Measurements from ENCODE around the gene NUDT7. TPM values are rescaled to one million over a fixed set of nuclear protein-coding genes. Genes with fewer than 3 reads are reported as not detected.
A peak's percentile ranks its signal among the peaks of the same experiment; 100 is the strongest.

The NUDT7 gene
- total RNA-seq, 1 experiment from 2014 or later: 7.5 TPM

DNA sequence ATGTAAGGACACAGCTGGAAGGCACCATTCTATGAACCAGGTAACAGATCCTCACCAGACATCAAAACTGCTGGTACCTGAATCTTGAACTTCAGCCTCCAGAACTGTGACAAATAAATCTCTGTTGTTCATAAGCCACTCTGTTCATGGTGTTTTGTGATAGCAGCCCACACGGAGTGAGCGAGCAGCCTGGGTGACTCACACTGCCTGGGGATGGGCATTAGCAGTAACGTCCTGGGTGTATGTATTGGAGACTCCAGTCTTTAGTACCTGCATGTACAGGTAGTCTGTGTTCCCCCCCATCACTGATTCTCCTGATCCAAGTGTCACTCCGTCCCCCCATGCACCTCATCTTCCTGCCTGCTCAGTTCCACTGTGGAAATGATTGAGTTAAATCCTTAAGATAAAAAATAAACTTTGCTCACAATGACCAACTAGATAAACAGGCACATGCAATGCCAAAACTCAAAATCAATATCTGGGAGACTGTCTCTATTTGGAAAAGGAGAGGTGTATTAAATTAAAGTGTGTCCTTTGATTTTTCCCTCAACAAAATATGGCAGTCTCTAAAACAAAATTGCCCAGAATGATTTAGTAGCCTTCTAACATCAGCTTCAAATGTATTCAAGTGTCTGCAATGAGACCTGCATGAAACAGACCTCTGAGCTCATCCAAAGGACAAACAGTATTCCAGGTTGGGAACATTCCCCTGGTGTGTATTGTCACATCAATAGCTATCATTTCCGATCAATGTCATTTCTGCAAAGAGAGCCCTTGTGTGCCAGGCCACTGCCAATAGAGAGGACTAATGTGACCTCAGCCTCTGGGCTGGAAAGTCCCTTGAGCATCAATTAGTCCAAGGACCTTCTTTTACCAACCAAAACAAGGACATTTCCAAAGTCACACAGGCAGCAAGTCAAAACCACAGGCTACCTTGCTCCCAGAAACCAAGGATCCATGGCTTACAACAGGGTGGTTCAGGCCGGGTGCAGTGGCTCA, 53.9 kb downstream of the NUDT7 start:
- Mint-ChIP-seq H3K4me1 (no peaks in the 10 kb centered on the region), H3K4me3 (no peak overlapping the region), H3K27me3 (ENCODE audit: low read depth) (no peaks in the 10 kb centered on the region; the same call in 1 of the 2 replicates), H3K27ac (no peak overlapping the region), H3K36me3 (no peaks in the 10 kb centered on the region), H3K9me3 (no peaks in the 10 kb centered on the region)
- no peak for TF ChIP-seq GRHL2 (CRISPR knock-in tag; IDR thresholded peaks at IDR 0.05; ENCODE audit: insufficient replicate concordance, severe bottlenecking)
- no peak for TF ChIP-seq ZNF317 (CRISPR knock-in tag; IDR thresholded peaks at IDR 0.05; ENCODE audit: borderline replicate concordance, low read depth)
- TF ChIP-seq MYBL2 (CRISPR knock-in tag; IDR thresholded peaks at IDR 0.05): no peak
- no peak for TF ChIP-seq ZNF671 (CRISPR knock-in tag; IDR thresholded peaks at IDR 0.05)
- TF ChIP-seq, protein P1, sequence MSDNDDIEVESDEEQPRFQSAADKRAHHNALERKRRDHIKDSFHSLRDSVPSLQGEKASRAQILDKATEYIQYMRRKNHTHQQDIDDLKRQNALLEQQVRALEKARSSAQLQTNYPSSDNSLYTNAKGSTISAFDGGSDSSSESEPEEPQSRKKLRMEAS (CRISPR knock-in tag; IDR thresholded peaks at IDR 0.05): no peak
- TF ChIP-seq TEAD1 (CRISPR knock-in tag; IDR thresholded peaks at IDR 0.05): no peak
- no peak for TF ChIP-seq OVOL2 (CRISPR knock-in tag; IDR thresholded peaks at IDR 0.05; ENCODE audit: borderline replicate concordance)
- TF ChIP-seq JUN (CRISPR knock-in tag; IDR thresholded peaks at IDR 0.05): no peak
- TF ChIP-seq ZBTB21 (CRISPR knock-in tag; IDR thresholded peaks at IDR 0.05; ENCODE audit: borderline replicate concordance): no peak
- TF ChIP-seq, protein P2, sequence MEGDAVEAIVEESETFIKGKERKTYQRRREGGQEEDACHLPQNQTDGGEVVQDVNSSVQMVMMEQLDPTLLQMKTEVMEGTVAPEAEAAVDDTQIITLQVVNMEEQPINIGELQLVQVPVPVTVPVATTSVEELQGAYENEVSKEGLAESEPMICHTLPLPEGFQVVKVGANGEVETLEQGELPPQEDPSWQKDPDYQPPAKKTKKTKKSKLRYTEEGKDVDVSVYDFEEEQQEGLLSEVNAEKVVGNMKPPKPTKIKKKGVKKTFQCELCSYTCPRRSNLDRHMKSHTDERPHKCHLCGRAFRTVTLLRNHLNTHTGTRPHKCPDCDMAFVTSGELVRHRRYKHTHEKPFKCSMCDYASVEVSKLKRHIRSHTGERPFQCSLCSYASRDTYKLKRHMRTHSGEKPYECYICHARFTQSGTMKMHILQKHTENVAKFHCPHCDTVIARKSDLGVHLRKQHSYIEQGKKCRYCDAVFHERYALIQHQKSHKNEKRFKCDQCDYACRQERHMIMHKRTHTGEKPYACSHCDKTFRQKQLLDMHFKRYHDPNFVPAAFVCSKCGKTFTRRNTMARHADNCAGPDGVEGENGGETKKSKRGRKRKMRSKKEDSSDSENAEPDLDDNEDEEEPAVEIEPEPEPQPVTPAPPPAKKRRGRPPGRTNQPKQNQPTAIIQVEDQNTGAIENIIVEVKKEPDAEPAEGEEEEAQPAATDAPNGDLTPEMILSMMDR (IDR thresholded peaks at IDR 0.05): no peak
- no peak for TF ChIP-seq SMAD4 (CRISPR knock-in tag; IDR thresholded peaks at IDR 0.05)
- TF ChIP-seq, protein P3, sequence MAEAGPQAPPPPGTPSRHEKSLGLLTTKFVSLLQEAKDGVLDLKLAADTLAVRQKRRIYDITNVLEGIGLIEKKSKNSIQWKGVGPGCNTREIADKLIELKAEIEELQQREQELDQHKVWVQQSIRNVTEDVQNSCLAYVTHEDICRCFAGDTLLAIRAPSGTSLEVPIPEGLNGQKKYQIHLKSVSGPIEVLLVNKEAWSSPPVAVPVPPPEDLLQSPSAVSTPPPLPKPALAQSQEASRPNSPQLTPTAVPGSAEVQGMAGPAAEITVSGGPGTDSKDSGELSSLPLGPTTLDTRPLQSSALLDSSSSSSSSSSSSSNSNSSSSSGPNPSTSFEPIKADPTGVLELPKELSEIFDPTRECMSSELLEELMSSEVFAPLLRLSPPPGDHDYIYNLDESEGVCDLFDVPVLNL (CRISPR knock-in tag; IDR thresholded peaks at IDR 0.05; ENCODE audit: borderline replicate concordance, low read depth): no peak
- TF ChIP-seq NFYB (CRISPR knock-in tag; conservative IDR thresholded peaks at IDR 0.05; ENCODE audit: low read depth): no peak
- TF ChIP-seq CREM (CRISPR knock-in tag; IDR thresholded peaks at IDR 0.05): no peak
- ChIA-PET CTCF (no interaction called here), POLR2A (no interaction called here)
- no peak for ATAC-seq
- DNase-seq (ENCODE audit: low spot score): no peak

DNA sequence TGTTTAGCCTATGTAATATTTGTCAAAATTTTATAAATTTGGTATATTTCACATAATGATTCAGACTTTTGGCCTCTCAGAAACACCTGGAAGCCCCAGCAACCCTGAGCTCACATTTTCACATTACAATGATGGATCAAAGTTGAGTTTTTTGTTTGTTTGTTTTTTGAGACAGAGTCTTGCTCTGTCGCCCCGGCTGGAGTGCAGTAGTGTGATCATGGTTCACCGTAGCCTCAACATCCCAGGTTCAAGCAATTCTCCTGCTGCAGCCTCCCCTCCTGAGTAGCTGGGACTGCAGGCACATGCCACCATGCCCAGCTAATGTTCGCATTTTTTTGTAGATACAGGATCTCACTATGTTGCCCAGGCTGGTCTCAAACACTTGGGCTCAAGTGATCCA, 55.4 kb downstream of the NUDT7 start:
- Mint-ChIP-seq H3K9me3 (no peaks in the 10 kb centered on the region), H3K27me3 (ENCODE audit: low read depth) (no peaks in the 10 kb centered on the region; the same call in 1 of the 2 replicates), H3K36me3 (no peaks in the 10 kb centered on the region), H3K27ac (no peak overlapping the region), H3K4me3 (no peak overlapping the region), H3K4me1 (peaks cover 4% of the 10 kb centered on the region)
- ChIA-PET POLR2A (no interaction called here), CTCF (no interaction called here)
- DNase-seq (ENCODE audit: low spot score) (no peak), ATAC-seq (no peak)
- TF ChIP-seq ZNF121 (CRISPR knock-in tag; IDR thresholded peaks at IDR 0.05): peak; percentile 75; the same call in 1 of the 2 replicates
- TF ChIP-seq, protein P4, sequence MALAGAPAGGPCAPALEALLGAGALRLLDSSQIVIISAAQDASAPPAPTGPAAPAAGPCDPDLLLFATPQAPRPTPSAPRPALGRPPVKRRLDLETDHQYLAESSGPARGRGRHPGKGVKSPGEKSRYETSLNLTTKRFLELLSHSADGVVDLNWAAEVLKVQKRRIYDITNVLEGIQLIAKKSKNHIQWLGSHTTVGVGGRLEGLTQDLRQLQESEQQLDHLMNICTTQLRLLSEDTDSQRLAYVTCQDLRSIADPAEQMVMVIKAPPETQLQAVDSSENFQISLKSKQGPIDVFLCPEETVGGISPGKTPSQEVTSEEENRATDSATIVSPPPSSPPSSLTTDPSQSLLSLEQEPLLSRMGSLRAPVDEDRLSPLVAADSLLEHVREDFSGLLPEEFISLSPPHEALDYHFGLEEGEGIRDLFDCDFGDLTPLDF (CRISPR knock-in tag; IDR thresholded peaks at IDR 0.05): no peak

DNA sequence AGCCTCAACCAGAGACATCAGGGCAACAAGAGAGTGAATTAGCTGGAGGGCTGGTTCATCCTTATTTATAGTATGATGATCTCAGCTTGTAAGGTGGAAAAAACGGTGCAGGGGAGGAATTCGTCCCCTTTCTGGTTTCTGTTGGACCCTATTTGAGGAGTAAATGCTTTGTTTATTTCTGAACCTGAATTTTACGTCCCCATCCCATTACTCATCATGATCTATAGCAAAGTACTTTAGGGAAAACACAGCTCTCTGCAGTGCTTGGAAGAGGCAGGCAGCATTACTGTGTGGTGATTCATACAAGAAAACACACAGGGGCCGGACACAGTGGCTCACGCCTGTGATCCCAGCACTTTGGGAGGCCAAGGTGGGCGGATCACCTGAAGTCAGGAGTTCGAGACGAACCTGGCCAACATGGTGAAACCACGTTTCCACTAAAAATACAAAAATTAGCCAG, 58.1 kb downstream of the NUDT7 start:
- ChIA-PET CTCF (no interaction called here), POLR2A (no interaction called here)
- ATAC-seq (no peak), DNase-seq (ENCODE audit: low spot score) (no peak)
- Mint-ChIP-seq H3K4me3 (no peak overlapping the region), H3K4me1 (peaks cover 4% of the 10 kb centered on the region), H3K9me3 (peaks cover 12% of the 10 kb centered on the region), H3K36me3 (peaks cover 4% of the 10 kb centered on the region), H3K27ac (no peak overlapping the region), H3K27me3 (ENCODE audit: low read depth) (peaks cover 1% of the 10 kb centered on the region; the same call in 1 of the 2 replicates)
- TF ChIP-seq, protein P5, sequence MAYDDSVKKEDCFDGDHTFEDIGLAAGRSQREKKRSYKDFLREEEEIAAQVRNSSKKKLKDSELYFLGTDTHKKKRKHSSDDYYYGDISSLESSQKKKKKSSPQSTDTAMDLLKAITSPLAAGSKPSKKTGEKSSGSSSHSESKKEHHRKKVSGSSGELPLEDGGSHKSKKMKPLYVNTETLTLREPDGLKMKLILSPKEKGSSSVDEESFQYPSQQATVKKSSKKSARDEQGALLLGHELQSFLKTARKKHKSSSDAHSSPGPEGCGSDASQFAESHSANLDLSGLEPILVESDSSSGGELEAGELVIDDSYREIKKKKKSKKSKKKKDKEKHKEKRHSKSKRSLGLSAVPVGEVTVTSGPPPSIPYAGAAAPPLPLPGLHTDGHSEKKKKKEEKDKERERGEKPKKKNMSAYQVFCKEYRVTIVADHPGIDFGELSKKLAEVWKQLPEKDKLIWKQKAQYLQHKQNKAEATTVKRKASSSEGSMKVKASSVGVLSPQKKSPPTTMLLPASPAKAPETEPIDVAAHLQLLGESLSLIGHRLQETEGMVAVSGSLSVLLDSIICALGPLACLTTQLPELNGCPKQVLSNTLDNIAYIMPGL (CRISPR knock-in tag; IDR thresholded peaks at IDR 0.05): no peak
- TF ChIP-seq, protein P6, sequence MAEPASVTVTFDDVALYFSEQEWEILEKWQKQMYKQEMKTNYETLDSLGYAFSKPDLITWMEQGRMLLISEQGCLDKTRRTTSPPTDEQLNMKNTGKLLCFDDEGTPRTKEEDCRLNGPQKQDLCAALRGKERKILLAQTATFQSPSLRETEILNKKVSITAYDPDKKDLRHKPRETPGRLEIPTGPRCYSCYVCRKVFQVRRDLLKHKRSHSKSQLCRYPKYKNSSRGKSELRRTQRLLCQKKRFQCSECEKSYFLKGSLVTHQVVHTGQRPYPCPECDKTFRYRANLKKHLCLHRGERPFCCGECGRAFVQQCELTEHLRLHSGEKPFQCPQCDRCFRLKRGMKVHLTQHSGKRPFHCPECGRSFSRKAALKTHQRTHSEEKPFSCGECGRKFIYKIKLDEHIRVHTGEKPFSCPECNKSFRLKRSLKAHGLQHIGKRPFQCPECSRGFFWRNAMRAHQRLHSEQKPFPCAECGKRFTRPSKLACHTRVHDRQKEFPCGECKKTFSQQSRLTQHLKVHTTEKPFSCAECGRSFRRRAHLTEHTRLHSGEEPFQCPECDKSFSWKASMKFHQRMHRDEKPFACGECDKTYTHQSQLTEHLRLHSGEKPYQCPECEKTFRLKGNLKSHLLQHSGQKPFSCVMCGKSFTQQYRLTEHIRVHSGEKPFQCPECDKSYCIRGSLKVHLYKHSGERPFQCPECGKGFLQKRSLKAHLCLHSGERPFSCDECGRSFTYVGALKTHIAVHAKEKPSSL (CRISPR knock-in tag; conservative IDR thresholded peaks at IDR 0.05): no peak
- no peak for TF ChIP-seq ZNF138 (CRISPR knock-in tag; conservative IDR thresholded peaks at IDR 0.05)
- TF ChIP-seq ZNF219 (CRISPR knock-in tag; IDR thresholded peaks at IDR 0.05; ENCODE audit: borderline replicate concordance): no peak
- TF ChIP-seq CBFB (CRISPR knock-in tag; IDR thresholded peaks at IDR 0.05; ENCODE audit: low read depth): no peak
